ENCODE measurements around the gene FAIM2.
A peak's percentile ranks its signal among the peaks of the same experiment; 100 is the strongest.

FAIM2 gene

DNA sequence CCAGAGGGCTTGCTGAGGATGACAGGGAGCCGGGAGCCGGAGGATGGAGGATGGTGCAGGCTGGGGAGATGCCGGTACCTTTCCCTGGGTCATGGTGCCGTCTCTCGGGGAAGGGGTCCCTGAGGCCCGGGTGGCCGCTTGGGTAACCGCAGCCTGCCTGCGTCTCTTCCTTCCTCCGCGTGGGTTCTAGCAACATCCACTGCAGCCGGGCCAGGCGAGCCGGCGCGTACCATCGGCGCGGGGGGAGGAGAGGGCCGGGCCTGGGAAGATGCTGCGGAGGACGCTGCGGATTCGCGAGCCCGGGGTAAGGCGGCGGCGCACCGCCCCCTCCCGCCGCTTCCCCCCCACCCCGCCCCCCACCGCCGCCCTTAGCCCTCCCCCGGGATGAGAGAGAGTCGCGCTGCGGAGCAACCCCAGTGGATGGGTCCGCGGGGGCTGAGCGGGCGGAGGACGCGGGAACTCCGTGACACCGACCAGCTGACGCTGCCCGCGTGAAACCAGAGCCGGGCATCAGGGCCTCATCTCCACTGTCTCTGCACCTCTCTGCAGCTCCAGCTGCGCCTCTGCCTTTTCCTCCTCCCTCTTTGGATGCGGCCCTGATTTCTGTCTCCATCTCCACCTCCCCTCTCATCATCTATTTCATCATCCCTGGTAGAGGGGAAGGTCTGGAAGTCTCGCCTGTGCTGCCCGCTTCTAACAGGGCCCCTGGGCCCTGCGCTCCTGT is at the start of gene FAIM2:
TSS of gene FAIM2 (minus strand) at position 201 of the 724 bp plus-strand sequence. CDS start at position 93, 108 bp downstream.
- peak in 1 of 4 experiments; percentile 28 for DNase-seq

DNA sequence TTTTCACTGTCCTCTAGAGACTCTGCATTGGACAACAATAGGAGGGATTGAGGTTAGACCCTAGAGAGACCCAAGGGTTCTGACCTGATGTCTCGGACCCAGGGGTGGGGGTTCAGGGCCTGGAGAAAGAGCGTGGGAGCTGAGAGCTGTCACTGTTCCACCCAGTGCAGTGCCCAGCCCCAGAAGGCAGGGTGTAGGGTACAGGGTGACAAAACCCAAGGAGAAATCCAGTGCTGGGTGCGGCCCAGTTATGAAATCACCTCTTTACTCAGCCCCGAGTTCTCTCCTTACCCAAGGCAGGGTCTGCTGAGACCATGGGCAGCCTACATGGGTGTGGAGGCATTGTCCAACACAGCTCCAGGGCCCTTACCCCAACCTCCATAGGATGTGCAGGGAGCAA is 49.5 kb upstream of the FAIM2 start:
- DNase-seq, result no peak

DNA sequence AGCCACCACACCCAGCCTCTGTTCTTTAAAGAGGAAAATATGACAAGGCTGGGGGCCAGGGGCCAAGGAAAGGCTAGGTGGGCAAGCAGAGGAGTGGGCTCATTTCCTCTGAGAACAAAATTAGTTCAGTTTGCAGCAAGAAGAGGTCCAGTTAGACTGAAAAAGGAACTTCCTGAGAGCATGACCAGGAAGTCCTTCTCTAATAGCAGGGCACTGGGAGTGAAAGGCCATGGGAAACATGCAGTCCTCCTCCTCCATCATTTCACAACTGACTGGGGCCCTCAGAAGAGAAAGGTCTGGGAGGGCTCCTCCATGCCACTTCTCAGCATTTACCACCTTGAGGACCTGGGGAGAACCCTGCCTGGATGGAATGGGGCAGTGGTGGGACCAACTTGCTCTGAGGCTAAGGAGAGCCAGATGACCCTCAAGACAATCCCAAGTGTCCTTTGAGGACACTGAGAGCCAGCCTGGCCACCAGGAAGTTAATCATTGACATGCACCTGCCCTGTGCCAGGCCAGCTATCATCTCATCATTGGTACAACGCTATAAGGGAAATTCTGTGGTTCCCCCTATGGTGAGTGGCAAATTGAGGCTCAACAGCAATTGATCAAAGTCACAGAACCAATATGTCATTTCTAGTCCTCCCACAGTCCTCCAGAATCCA is 48.8 kb upstream of the FAIM2 start:
- DNase-seq, result no peak

DNA sequence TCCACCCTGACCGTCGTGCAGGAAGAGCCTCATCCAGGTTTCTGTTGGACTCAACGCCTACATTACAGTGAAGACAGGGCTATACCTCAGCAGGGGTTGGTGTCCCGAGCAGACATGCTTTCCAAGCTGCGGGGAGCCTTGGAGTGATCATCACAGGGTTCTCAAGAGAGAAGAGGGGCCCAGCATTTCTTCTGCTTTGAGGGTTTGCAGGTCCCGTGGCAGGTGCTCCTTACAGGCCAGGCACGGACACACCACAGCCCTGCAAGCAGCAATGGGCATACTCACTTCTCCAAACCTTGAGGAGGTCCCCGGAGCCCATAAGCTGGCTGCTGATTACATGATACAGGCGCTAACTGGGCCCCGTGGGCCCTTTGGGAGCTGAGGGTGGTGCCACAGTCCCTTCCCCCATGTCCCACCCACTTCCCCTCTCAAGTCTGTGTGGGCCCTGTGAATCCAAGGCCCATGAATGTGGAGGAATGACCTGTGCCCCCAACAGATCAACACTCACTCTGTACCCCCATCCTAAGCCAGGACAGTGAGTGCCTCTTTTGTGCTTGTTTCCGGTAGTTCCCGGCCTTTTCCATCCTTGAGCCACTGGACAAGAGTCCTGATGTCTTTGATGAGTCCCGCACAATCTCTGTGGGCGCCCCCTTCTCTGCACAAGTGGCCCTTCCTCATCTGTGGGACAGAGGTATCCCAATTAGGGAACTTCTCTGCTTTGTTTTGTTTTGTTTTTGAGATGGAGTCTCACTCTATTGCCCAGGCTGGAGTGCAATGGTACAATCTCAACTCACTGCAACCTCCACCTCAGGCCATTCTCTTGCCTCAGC is 47.9 kb upstream of the FAIM2 start:
- DNase-seq, result no peak

DNA sequence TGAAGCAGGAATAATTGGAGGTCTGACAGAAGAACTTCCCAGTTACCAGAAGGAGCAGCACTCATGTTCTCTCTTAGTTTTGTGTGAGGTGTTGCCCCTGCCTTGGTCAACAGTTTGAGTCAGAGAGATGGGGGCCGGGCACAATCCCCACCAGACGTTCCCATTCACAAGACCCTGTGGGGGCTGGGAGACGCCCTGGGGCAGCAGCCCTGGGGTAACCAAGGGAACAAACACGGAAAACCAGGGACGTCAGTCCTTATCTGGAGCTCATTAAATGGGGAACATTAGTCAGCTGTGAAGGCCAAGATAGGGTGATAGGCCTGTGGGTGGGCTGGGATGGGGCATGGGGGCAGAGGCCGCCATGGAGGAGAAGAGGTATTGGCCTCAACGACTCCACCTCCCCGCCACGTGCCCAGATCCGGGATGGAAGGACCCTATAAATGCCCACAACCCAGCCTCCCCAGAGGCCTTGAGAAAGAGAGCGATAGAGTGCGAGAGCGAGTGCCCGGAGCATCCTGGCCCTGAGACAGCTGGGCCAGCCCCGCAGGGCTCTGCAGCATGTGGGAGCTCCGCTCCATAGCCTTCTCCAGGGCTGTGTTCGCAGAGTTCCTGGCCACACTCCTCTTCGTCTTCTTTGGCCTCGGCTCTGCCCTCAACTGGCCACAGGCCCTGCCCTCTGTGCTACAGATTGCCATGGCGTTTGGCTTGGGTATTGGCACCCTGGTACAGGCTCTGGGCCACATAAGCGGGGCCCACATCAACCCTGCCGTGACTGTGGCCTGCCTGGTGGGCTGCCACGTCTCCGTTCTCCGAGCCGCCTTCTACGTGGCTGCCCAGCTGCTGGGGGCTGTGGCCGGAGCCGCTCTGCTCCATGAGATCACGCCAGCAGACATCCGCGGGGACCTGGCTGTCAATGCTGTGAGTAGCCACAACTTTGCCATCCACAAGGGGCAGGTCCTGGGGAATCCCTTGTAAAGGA is 46.9 kb upstream of the FAIM2 start, which contains the start of gene AQP2:
TSS of gene AQP2 (plus strand) at position 465 of the 979 bp plus-strand sequence. CDS start at position 559, 94 bp downstream.
- DNase-seq, result no peak

DNA sequence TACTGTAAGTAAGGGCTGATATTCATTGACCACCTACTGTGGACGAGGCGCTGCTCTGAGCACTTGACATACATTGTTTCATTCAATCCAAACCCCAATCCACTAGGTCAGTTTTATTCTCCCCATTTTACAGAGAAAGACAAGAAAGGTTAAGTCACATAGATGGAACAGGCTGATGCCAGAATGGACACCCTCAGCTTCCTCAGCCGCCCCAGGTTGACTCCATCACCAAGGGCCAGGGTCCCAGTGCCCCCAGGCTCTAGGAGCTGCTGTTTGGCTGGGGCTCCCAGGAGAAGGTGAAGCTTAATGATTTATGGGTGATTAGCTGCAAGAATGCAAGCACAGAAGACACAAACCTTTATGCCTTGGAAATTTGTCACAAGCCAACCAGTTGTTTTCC is 46.2 kb upstream of the FAIM2 start:
- DNase-seq, result no peak

DNA sequence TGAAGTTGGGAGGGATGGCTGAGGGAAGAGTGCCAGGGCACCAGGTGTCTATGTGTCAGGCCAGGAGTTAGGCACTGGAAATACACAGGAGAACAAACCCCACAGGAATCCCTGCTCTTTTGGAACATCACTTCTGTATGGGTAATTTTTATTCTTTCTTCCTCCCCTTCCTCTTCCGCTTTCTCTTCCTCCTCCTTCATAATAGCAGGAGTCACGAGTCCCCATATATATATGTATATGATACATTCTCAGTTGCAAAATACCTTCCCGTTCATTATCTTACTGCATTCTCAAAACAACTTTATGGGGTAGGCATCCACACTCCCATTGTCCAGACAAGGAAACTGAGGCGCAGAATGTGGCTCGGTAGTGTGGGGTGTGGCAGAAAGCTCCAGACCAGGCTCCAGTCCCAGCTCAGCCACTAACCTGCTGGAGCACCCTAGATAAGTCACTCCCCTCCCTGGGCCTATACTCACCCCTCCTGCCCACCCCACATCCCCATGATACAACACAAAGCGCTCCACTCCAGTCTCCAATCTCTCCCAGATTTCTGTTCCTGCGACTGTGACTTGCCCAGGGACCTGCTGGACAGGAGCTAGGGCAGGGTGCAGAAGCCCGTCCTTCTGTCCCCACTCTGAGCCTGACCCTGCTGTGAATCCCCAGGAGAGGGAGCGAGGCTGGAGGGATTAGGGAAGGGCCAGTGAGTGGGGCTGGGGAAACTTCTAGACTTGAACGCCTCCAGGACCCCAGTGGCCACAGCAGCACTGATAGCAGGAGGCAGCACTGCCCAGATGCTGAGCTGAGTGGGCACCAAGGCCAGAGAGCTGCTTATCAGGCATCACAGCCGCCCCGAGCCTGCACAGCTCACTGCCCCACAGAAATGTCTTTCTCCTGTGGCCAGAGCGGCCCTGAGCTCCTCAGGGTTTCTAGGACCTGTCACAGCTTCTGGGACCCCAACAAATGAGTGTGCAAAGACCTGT is 45.5 kb upstream of the FAIM2 start:
- DNase-seq, result no peak

DNA sequence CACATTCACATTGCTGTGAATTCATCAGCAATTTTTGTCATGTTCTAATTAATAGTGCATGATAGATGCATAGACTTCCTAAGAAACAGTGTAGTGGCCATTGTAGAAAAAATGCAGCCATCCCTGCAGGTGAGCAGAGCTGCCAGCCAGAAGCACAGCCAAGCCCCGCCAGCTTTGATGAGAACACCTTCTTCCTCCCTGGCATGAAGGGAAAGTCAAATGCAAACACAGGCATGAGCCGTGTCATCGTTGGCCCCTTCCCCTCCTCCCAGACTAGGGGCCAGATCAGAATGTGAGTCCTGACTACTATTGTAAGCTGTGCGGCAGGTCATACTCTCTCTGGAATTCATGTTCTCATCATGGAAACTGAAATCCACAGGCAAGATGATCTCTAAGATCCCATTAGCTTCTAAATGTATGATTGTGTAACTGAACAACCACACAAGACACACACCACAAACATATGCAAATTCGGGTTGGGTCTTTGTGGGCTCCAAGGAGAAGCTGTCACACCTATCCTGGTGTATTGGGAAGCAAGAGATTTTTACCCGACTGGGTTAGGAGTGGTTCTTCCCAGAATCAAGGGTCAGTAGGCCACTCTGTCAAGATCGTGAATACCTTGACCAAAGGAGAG is 44.0 kb upstream of the FAIM2 start:
- no peak for DNase-seq

DNA sequence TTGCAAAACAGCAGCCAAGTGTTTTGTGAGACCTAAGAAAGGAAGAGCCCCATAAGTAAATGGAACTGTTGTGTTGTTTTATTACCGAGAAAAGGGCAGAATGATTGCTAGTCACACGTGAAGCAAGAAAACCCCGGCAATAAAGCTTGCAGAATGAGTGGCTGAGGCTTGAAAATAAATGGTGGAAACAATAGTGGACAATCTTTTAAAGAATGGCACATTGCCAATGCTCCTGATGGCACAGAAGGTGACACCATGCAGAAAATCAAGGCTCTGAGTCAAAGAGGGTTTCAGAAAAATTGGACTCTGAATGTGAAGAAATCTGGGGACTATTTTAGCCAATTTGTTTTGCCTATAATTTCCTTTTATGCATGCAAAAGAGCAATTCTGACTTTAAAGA is 42.8 kb upstream of the FAIM2 start:
- DNase-seq, result no peak

DNA sequence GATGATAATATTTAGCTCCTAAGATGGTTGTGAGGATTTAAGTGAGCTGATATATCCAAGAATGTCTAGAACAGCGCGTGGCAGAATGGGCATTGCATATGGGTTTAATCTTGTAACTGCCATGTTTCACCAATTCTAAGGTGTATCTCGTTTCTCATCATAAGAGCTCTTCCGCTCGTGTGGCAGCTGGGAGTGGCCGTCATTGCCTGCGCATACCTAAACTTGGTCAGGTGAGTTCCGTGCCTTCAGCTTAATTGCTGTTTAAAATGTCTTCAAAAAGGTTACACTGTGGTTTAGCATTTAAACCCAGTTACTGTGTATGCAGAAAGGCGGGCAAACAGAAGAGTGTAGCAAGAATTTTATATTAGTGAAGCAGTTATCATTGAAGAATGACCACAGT is 42.4 kb upstream of the FAIM2 start:
- no peak for DNase-seq

DNA sequence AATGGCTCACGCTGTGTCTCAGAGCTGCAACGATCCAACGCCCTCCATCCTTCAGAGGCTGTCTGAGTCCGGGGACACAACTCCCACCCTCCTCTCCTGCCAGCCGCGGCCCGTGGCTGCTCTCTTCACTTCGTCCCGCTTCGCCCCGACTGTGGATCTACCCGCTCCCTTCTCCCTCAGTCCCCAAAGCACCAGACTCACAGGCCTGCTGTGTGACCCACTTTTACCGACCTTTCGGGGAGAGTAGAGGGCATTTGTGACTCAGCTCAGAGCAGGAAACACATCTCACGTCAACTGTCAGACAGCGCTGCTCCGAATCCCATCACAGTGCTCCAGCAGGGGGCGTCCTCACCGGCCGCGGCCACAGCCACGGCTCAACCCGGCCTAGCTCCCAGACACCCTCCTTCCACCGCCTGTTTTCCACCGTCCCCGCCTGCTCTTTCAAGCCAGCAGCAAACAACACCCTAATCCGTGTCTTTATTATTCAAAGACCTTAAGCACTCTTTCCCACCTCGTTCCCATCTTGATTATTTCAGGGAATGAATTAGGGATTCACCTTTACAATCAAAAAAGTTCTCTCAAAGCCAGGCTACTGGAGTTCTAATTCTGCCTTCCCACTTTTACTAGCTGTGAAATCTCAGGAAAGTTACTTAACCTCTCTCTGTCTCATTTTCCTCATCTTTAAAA is 41.8 kb upstream of the FAIM2 start:
- DNase-seq, result peak; percentile 55 to 76 (median 62)

DNA sequence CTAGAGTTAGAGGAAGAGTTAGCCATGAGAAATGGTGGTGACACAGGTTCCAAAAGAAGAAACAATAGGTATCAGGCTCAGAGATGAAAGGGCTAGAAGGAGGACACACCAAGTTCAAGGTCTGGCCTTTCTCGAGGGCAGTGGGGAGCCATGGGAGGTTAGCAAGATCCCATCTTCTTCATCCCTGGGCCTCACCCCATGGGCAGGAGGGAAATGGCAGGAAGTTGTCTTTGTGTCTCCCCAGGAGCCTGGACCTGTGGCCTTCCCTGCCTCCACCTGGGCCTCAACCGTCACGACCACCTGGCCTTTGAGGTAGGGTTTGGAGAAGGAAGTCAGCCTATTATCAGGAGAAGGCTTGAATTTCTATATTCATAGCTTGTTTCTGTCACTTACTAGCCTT is 41.0 kb upstream of the FAIM2 start:
- no peak for DNase-seq

DNA sequence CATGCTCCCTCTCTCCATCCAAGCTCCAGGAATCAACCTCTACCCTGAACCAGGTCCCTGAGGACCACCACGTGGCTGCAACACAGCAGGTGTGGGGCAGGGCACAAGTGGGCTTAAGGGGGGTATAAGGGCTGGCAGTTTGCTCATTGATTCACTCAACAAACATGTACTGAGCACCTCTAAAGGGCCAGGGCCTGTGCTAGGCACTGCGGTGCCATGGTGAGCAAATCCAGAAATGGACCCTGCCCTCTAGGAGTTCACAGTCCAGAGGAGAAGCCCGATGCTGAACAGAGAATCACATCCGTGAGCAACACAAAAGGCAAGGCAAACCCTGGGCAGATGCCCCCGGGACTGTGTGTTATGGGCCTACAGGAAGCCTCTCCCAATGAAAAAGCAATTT is 40.3 kb upstream of the FAIM2 start:
- no peak for DNase-seq

DNA sequence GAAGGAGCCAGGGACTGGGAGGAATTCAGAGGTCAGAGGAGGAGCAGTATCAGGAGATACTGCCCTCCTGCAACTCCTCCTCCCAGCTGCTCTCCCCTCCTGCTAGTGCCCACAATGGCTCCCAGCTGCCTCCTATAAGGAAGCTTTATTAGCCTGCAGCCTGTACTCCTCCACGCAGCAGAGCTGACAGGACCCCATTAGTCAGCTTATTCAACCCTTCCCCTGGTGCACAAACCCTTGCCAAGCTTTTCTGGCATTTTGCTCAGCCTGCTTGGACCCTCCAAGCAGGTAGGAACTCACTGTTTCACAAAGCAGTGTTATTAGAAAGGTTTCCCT is 39.9 kb upstream of the FAIM2 start:
- no peak for DNase-seq

DNA sequence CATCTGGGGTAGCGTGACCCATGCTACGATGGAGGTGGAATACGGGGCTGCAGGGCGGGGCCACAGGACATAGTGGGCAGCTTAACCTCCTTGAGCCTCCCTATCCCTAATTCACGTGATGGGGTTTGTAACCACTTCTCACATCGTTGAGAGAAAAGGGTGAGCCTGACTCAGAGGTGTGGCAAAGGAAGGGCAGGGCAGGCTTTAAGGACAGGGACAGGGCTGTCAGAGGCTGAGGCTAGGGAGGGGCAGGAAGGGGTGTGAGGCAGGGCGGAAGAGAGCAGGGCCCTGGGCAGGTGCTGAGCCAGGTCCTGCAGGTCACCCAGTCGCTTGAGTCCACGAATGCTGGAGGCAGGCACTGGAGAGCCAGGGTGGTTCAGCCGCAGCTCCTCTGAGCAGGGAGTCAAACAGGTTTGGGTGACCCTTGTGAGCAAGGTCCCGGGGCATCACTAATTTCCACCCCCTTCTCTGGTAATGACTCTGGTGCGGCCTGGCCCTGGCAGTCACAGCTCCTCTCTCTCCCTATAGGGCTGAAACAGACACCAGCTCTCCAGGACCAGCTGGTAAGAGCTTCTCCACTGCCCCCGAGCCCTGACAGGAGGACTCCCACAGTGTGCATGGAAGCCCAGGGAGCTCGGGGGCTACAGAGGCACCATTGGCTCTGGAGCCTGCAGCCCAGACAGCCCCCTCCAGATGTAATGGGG is 39.4 kb upstream of the FAIM2 start:
- no peak for DNase-seq

DNA sequence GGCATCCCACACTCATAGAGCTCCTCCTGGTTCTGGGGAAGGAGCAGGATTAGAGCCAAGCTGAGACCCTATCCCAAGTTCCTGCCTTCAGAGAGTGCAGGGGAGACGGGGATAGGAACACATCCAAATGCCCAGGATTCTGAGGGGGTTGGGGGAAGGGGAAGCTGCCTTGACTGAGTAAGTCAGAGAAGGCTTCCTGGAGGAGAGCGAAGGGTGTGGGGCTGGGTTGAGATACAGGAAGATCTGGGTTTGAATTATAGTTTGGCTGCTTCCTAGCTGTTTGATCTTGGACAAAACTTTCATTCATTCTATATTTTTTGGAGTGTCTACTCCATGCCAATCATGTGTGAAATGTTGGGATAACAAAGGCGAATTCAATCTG is 38.8 kb upstream of the FAIM2 start:
- DNase-seq, result no peak

DNA sequence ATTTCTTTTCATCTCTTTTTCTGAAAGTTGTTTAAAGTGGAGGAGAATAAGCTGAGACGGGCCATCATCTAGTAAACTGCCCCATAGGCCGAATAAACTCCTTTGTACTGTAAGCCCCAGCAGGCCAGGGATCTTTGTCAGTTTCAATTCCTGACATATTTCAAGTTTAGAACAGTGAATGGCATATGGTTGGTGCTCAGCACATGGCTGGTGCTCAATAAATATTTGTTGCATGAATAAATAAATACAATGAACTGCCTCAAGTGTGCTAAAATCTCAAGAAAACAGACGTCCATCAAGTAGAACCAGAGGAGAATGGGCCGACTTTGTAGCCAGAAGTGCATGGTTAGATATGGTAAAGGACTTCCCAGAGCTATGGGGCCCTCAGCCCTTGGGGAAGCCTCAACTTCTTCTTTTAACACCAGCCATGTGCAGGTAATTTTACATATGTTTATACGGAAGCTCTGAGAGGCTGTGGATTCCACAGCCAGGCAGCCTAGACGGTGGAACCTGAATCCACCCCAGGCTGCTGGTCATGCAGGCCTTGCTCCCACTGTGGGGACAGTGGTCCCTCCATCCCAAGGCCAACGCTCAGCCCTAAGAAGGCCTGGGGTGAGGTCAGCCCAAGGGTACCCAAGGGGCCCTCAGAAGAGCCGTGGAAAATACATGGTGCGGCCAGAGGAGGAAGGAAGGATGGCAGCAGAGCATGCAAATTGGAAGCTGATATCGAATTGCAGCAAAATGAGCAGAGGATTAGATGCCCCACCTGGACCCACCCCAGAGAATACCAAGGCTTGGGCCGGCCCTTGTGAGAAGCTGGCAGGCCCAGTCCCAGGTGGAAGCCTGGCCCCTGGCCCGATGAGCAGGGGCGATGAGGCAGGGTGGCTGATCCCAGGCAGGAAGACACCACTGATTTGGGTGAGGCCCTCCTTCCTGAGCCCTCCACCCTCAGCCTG is 38.1 kb upstream of the FAIM2 start:
- no peak for DNase-seq

DNA sequence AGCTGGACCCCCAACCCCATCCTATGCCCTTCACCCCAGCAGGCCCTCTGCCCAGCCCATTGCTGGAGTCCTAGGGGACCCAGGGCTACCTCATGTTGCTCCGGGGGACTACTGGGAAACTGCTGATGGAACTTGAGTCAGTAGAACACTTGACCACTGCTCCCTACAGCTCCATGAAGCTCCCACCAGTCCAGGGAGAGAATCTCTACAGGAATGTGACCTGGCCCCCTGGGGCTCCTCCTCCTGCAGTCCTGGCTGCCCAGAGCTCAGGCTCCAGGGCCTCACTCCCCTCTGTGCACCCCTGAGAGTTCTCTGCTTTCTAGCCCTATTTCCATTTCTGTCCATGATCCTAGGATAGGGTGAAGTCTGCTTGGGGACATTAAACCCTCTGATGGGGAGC is 36.0 kb upstream of the FAIM2 start:
- no peak for DNase-seq

All from activated naive CD4-positive, alpha-beta T cell (primary cell).